ENCODE measurements around the gene RCE1. TPM values are rescaled to one million over a fixed set of nuclear protein-coding genes. Genes with fewer than 3 reads are reported as not detected.
"Not testable (repeated sequence)": the region's sequence is repeated elsewhere in the genome, so short reads cannot be mapped to it uniquely, and the experiment has no call there.

Gene RCE1, protein sequence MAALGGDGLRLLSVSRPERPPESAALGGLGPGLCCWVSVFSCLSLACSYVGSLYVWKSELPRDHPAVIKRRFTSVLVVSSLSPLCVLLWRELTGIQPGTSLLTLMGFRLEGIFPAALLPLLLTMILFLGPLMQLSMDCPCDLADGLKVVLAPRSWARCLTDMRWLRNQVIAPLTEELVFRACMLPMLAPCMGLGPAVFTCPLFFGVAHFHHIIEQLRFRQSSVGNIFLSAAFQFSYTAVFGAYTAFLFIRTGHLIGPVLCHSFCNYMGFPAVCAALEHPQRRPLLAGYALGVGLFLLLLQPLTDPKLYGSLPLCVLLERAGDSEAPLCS
- total RNA-seq: 10 to 100 TPM; 27.2 to 29.6 TPM

DNA sequence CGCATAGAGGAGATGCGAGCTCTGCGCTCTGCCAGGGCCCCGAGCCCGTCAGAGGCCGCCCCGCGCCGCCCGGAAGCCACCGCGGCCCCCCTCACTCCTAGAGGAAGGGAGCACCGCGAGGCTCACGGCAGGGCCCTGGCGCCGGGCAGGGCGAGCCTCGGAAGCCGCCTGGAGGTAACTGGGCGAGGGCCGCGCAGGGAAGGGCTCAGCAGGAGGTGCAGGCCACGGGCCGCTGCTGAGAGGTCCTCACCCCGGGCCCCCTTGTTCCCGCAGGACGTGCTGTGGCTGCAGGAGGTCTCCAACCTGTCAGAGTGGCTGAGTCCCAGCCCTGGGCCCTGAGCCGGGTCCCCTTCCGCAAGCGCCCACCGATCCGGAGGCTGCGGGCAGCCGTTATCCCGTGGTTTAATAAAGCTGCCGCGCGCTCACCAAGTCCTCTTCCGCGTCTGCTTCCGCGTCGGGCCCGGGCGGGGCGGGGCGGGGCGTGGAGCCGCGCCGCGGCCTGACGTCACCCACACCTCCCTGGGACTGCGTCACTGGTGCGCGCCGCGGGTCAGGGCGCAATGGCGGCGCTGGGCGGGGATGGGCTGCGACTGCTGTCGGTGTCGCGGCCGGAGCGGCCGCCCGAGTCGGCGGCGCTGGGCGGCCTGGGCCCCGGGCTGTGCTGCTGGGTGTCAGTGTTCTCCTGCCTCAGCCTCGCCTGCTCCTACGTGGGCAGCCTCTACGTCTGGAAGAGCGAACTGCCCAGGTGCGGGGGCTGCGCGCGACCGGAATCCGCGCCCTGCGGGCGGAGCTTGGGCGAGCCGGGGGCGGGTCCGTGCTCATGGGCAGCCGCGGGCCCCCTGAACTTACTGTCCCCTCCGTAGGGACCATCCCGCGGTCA is at the start of gene RCE1:
TSS of gene RCE1 (plus strand) at position 546 of the 880 bp plus-strand sequence. CDS start at position 561, 15 bp downstream.
- H3K4me3 Mint-ChIP-seq: peak within 1 kb of the TSS; percentile 93 to 96
- peak within 1 kb of the TSS; percentile 96 for H3K27ac Mint-ChIP-seq
- peak; percentile 92 to 95 for DNase-seq
- H3K27me3 Mint-ChIP-seq (ENCODE audit: low read depth): no peaks in the 10 kb centered on the region
- no peaks in the 10 kb centered on the region for H3K9me3 Mint-ChIP-seq
- peaks cover 53% of the 10 kb centered on the region for H3K4me1 Mint-ChIP-seq (ENCODE audit: low read depth)
- ATAC-seq (replicated peaks in 1 of 2): peak; percentile 94 to 95
- H3K36me3 Mint-ChIP-seq (ENCODE audit: insufficient read depth in 2 of 2): peaks cover 7 to 8% of the 10 kb centered on the region in 2 donors

DNA sequence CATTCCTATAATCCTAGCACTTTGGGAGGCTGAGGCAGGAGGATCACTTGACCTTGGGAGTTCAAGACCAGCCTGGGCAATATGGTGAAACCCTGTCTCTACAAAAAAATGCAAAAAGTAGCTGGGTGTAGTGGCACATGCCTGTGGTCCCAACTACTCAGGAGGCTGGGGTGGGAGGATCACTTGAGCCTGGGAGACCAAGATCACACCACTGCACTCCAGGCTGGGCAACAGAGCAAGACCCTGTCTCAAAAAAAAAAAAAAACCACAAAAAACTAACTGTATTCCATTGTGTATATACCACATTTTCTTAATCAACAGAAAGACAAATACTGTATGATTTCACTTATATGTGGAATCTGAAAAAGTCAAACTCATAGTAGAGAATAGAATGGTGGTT is 43.4 kb upstream of the RCE1 start:
- not testable (repeated sequence) for H3K4me1 Mint-ChIP-seq (ENCODE audit: low read depth); H3K9me3 Mint-ChIP-seq; H3K27ac Mint-ChIP-seq; DNase-seq; H3K27me3 Mint-ChIP-seq (ENCODE audit: low read depth); H3K36me3 Mint-ChIP-seq (ENCODE audit: insufficient read depth in 2 of 2); ATAC-seq (replicated peaks in 1 of 2); H3K4me3 Mint-ChIP-seq

DNA sequence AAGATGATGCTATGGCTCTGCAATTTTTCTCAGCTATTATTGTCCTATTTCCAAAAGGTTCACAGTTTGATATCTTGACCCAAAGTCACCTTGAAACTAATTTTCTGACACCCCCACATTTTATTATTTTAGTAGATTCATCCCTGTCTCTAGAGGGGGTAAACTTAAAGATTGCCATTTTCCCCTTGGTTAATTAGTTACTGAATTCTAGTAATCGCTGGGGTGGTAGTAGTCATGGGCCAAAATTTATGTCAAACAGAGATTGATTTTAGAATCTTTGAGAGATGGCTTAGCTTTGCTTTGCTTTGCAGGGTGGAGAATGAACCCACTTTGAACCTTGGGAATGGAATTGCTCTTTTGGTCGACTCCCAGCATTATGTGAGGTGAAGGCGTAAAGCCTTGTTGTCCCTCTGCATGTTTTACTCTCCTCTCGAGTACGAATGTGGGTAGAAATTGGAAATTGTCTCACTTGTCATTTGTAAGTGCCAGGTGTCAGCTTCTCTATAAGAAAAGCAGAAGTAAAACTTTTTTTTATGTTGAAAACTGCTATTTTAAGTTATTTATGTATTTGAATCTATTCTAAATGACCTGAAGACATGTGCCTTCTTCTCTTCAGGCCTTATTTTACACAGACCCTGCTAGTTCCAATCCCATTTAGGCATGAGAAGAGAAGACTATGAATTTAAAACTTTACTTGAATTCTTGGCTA is 42.4 kb upstream of the RCE1 start:
- H3K36me3 Mint-ChIP-seq (ENCODE audit: insufficient read depth in 2 of 2): peaks cover 0 to 2% of the 10 kb centered on the region in 2 donors
- no peak overlapping the region for H3K4me3 Mint-ChIP-seq
- no peaks in the 10 kb centered on the region for H3K4me1 Mint-ChIP-seq (ENCODE audit: low read depth)
- no peaks in the 10 kb centered on the region for H3K27me3 Mint-ChIP-seq (ENCODE audit: low read depth)
- H3K27ac Mint-ChIP-seq: no peak overlapping the region
- H3K9me3 Mint-ChIP-seq: no peaks in the 10 kb centered on the region
- DNase-seq (no peak), ATAC-seq (replicated peaks in 1 of 2) (no peak)

DNA sequence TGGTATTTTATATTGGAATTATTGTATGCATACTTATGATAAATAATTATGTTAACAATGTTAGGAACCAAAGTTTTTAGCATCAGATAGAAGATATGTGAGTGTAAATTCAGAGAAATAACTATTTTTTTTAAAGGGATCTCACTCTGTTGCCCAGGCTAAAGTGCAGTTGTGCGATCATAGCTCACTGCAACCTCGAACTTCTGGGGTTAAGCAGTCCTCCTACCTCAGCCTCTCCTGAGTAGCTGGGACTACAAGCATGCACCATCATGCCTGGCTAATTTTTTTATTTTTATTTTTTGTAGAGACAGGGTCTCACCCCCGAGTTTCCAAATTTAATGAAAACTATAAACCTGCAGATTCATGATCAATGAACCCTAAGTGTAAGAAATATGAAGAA is 33.6 kb upstream of the RCE1 start:
- ATAC-seq (replicated peaks in 1 of 2): no peak
- Mint-ChIP-seq H3K9me3 (no peaks in the 10 kb centered on the region), H3K36me3 (ENCODE audit: insufficient read depth in 2 of 2) (peaks cover 0 to 2% of the 10 kb centered on the region in 2 donors), H3K27ac (no peak overlapping the region), H3K4me3 (no peak overlapping the region), H3K27me3 (ENCODE audit: low read depth) (no peaks in the 10 kb centered on the region), H3K4me1 (ENCODE audit: low read depth) (no peaks in the 10 kb centered on the region)
- no peak for DNase-seq

DNA sequence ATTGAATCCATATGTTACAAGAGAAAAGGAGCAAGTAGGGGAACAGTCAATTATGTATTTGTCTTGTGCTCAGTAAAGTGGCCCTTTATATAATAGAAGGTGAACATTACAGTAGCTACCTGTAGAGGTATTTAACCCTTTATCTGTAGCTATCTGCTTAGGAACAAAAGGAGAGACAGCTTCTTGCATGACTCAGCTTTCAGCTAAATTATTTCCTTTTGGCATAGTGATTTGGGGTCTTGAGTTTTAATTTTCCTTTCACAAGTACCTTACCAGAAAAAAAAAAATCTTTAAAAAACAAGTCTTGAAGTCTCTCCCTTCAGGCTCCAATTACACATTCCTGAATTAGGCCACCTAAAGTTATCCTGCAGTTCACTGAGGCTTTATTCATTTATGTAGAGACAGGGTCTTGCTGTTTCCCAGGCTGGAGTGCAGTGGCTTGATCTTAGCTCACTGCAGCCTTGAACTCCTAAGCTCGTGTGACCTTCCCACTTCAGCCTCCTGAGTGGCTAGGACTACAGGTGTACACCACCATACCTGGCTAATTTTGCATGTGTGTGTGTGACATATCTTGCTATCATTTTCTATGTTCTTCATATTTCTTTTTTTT is 32.6 kb upstream of the RCE1 start:
- H3K4me3 Mint-ChIP-seq: no peak overlapping the region
- no peak for DNase-seq
- ATAC-seq (replicated peaks in 1 of 2): no peak
- peaks cover 0 to 2% of the 10 kb centered on the region in 2 donors for H3K36me3 Mint-ChIP-seq (ENCODE audit: insufficient read depth in 2 of 2)
- H3K9me3 Mint-ChIP-seq: no peaks in the 10 kb centered on the region
- no peak overlapping the region for H3K27ac Mint-ChIP-seq
- H3K4me1 Mint-ChIP-seq (ENCODE audit: low read depth): peaks cover 7% of the 10 kb centered on the region
- no peaks in the 10 kb centered on the region for H3K27me3 Mint-ChIP-seq (ENCODE audit: low read depth)

DNA sequence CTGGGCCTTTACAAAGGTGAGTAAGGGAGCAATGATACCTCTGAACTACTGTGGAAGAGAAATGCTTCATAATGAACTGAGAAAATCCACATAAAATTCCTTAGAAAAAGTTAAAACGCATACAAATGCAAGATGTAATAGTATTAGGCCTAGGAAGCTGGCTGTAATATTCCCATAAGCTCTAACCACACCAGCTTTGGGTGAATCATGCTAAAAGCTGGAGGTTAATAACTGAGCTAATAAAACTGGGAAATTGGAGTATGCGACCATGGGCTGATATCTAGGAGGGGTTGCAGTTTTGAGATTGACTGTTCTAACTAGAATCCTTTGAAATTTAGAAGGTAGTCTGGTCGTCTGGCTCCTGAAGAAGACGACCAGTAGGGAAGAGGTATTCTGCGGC is 28.6 kb upstream of the RCE1 start:
- Mint-ChIP-seq H3K27me3 (ENCODE audit: low read depth) (no peaks in the 10 kb centered on the region), H3K27ac (no peak overlapping the region), H3K4me1 (ENCODE audit: low read depth) (peaks cover 10% of the 10 kb centered on the region), H3K4me3 (no peak overlapping the region), H3K9me3 (no peaks in the 10 kb centered on the region), H3K36me3 (ENCODE audit: insufficient read depth in 2 of 2) (no peaks in the 10 kb centered on the region)
- ATAC-seq (replicated peaks in 1 of 2) (no peak), DNase-seq (no peak)

DNA sequence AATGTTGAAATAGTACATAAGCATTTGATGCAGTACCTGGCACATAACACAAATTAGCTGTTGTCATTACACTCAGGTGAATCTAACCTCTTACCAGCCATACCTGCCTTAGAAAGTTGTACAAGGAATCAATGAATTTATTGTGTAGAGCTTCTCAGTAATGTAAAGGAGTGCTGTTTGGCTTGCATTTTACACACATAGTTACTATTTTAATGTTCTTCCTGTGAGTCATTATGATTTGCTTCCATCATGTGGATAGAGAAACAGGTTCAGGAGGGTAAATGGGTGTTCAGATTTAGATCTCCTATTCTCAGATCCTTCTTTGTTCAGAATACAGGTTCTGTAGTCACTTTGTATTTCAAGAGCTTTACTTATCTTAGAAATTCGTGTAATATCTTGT is 27.6 kb upstream of the RCE1 start:
- peak in 1 of 2 donors; percentile 53 for ATAC-seq (replicated peaks in 1 of 2)
- Mint-ChIP-seq H3K4me3 (no peak overlapping the region), H3K9me3 (no peaks in the 10 kb centered on the region), H3K36me3 (ENCODE audit: insufficient read depth in 2 of 2) (no peaks in the 10 kb centered on the region), H3K27me3 (ENCODE audit: low read depth) (no peaks in the 10 kb centered on the region), H3K27ac (peak overlapping the region; percentile 25), H3K4me1 (ENCODE audit: low read depth) (peaks cover 10% of the 10 kb centered on the region)
- DNase-seq: no peak

DNA sequence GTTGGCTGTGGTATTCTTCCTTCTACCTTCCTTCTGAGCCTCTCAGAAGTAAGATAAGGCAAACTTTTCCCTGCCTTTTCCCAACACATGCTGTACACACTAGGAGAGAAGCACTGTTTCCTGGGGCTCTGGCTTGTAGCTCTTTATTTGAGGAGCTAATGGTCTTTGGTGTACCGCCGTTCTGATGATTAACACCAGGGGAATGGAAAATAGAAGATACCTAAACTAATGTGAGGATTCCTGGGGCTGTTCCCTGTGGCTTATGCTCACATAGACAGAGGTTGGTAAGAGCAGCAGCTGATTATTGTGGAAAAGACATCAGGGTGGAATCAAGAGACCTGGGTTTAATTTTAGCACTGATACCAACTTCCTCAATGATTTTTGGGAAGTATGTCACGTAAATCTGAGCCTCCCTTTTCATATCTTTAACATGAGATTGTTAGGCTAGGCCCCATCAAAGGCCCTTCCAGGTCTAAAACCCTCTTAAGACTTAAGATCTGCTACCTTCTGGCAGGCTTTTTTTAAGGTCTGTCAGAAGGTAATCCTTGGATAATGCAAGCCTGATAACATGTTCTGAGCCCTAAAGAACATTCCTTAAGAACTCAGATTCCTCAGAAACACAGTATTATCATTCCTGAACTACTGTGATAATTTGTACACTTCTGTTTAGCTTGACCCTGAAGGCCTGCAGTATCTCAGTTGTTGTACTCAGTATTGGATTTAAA is 24.8 kb upstream of the RCE1 start:
- no peaks in the 10 kb centered on the region for H3K27me3 Mint-ChIP-seq (ENCODE audit: low read depth)
- no peaks in the 10 kb centered on the region for H3K9me3 Mint-ChIP-seq
- no peak overlapping the region for H3K27ac Mint-ChIP-seq
- no peak for DNase-seq
- H3K36me3 Mint-ChIP-seq (ENCODE audit: insufficient read depth in 2 of 2): no peaks in the 10 kb centered on the region
- ATAC-seq (replicated peaks in 1 of 2): no peak
- no peak overlapping the region for H3K4me3 Mint-ChIP-seq
- peaks cover 10% of the 10 kb centered on the region for H3K4me1 Mint-ChIP-seq (ENCODE audit: low read depth)

DNA sequence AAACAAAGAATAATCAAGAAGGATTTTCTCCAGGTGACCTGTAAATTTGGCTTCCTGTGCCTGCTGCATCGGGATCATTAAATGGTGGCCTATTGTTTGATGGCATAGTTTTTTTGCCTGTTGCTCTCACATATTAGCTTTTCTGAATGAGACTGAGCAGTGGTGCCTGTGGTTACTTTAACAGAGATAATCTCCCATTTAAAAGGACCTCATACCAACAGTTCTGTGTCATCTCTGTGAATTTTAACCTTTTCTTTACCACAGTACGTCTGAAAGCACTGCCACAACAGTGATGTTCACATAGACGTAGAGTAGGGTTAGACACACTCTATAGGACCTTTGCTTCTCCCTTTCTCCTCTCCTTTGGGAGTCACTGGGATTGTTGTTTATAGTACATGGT is 22.9 kb upstream of the RCE1 start:
- H3K36me3 Mint-ChIP-seq (ENCODE audit: insufficient read depth in 2 of 2): no peaks in the 10 kb centered on the region
- H3K4me3 Mint-ChIP-seq: no peak overlapping the region
- no peak for DNase-seq
- H3K9me3 Mint-ChIP-seq: no peaks in the 10 kb centered on the region
- ATAC-seq (replicated peaks in 1 of 2): no peak
- no peaks in the 10 kb centered on the region for H3K27me3 Mint-ChIP-seq (ENCODE audit: low read depth)
- H3K4me1 Mint-ChIP-seq (ENCODE audit: low read depth): peaks cover 7% of the 10 kb centered on the region
- H3K27ac Mint-ChIP-seq: no peak overlapping the region

DNA sequence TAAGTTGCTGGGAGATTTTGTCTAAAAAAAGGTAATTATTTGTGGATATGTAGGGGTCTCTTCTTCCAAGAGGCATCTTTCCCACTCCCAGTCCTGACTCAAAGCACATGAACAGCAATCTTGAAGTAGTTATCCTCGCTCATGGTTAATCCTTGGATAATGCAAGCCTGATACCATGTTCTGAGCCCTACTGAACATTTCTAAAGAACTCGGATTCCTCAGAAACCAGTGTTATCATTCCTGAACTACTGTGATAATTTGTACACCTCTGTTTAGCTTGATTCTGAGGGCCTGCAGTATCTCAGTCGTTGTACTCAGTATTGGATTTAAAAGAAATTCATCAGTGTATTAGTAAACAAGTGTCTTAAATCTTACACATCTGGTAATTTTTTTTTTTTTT is 22.3 kb upstream of the RCE1 start:
- no peaks in the 10 kb centered on the region for H3K9me3 Mint-ChIP-seq

DNA sequence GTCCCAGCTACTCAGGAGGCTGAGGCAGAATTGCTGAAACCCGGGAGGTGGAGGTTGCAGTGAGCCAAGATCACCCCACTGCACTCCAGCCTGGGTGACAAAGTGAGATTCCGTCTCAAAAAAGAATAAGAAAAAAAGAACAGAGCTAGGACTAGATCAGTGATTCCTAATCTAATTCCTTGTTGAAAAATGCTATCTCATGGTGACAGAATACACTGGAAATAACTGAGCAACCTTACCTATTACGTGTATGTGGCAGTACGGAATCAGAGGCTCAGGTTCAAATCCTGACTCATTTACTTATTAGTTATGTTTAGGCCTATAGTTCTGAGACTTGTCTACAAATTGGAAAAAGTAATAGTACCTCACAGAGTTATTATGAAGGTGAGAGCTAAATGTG is 19.5 kb upstream of the RCE1 start:
- H3K36me3 Mint-ChIP-seq (ENCODE audit: insufficient read depth in 2 of 2): no peaks in the 10 kb centered on the region
- H3K27ac Mint-ChIP-seq: peak overlapping the region; percentile 35
- no peak overlapping the region for H3K4me3 Mint-ChIP-seq
- H3K4me1 Mint-ChIP-seq (ENCODE audit: low read depth): no peaks in the 10 kb centered on the region
- H3K27me3 Mint-ChIP-seq (ENCODE audit: low read depth): no peaks in the 10 kb centered on the region
- DNase-seq (no peak), ATAC-seq (replicated peaks in 1 of 2) (no peak)
- H3K9me3 Mint-ChIP-seq: no peaks in the 10 kb centered on the region

More for the DNA sequence above, 22.3 kb upstream of the RCE1 start:
- DNase-seq (no peak), ATAC-seq (replicated peaks in 1 of 2) (no peak)
- peaks cover 2% of the 10 kb centered on the region for H3K4me1 Mint-ChIP-seq (ENCODE audit: low read depth)
- no peak overlapping the region for H3K27ac Mint-ChIP-seq
- H3K4me3 Mint-ChIP-seq: no peak overlapping the region
- H3K27me3 Mint-ChIP-seq (ENCODE audit: low read depth): no peaks in the 10 kb centered on the region
- no peaks in the 10 kb centered on the region for H3K36me3 Mint-ChIP-seq (ENCODE audit: insufficient read depth in 2 of 2)

DNA sequence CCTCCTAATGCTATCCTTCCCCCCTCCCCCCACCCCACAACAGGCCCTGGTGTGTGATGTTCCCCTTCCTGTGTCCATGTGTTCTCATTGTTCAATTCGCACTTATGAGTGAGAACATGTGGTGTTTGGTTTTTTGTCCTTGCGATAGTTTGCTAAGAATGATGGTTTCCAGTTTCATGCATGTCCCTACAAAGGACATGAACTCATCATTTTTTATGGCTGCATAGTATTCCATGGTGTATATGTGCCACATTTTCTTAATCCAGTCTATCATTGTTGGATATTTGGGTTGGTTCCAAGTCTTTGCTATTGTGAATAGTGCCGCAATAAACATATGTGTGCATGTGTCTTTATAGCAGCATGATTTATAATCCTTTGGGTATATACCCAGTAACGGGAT is 18.7 kb upstream of the RCE1 start:
- not testable (repeated sequence) for H3K4me1 Mint-ChIP-seq (ENCODE audit: low read depth); DNase-seq; H3K27ac Mint-ChIP-seq; H3K9me3 Mint-ChIP-seq; ATAC-seq (replicated peaks in 1 of 2); H3K27me3 Mint-ChIP-seq (ENCODE audit: low read depth); H3K4me3 Mint-ChIP-seq; H3K36me3 Mint-ChIP-seq (ENCODE audit: insufficient read depth in 2 of 2)

Measured in activated T-cell treated with anti-CD3 and anti-CD28 coated beads, Interleukin-2, amount 50 U/mL, for 72 hours (primary cell).